HAP-1 (cell line): ENCODE results near the gene LEP.

Source experiments
- DNase-seq, 2 experiments: peaks; one replicate each; pipeline ENCODE4 v3.0.0-alpha.2; 2016 to 2020; ENCODE audit warnings: low spot score in 2 of 2
- H3K27me3 ChIP-seq: fragments of 250-450 bp; sonication (Bioruptor Pico); 2 replicates; pipeline ENCODE4 v1.5.1; 2020; ENCODE audit warnings: low read depth, mild to moderate bottlenecking, moderate library complexity
- H3K36me3 ChIP-seq: fragments of 250-450 bp; sonication (Bioruptor Pico); replicated peaks from 2 replicates; pipeline ENCODE4 v1.5.1; 2020; ENCODE audit warnings: mild to moderate bottlenecking
- H3K4me1 ChIP-seq: fragments of 250-450 bp; sonication (Bioruptor Pico); 2 replicates; pipeline ENCODE4 v1.5.1; 2020; ENCODE audit warnings: mild to moderate bottlenecking
- H3K4me3 ChIP-seq: fragments of 250-450 bp; sonication (Bioruptor Pico); 2 replicates; pipeline ENCODE4 v1.5.1; 2020; ENCODE audit warnings: mild to moderate bottlenecking, moderate library complexity
- H3K9me3 ChIP-seq: fragments of 250-450 bp; sonication (Bioruptor Pico); 2 replicates; pipeline ENCODE4 v1.5.1; 2020; ENCODE audit warnings: mild to moderate bottlenecking, moderate library complexity
- in situ Hi-C: fragments of 300-500 bp; cut with MboI; formaldehyde crosslinking; loops from 3 replicates; pipeline ENCODE4 v1.14.3; 2020; ENCODE audit warnings: low sequenced_read_pairs, inconsistent platforms, mixed read lengths

Gene LEP

GRCh38 chr7:128240696-128241386 lies at the start of gene LEP:
Gene LEP, plus strand, starts transcription at chr7:128241278. Its CDS starts 10,741 bp downstream, at chr7:128252019.
- Histone ChIP-seq H3K4me1 (no peaks in the 10 kb centered on the region), H3K4me3 (no peak within 1 kb of the TSS), H3K9me3 (no peaks in the 10 kb centered on the region), H3K27me3 (0 out of 2 replicates have a peak, but pooled peaks cover 2% of the 10 kb centered on the region), H3K36me3 (no peaks in the 10 kb centered on the region)
- in situ Hi-C loops: no loop called here
- no peak for DNase-seq

DNA sequence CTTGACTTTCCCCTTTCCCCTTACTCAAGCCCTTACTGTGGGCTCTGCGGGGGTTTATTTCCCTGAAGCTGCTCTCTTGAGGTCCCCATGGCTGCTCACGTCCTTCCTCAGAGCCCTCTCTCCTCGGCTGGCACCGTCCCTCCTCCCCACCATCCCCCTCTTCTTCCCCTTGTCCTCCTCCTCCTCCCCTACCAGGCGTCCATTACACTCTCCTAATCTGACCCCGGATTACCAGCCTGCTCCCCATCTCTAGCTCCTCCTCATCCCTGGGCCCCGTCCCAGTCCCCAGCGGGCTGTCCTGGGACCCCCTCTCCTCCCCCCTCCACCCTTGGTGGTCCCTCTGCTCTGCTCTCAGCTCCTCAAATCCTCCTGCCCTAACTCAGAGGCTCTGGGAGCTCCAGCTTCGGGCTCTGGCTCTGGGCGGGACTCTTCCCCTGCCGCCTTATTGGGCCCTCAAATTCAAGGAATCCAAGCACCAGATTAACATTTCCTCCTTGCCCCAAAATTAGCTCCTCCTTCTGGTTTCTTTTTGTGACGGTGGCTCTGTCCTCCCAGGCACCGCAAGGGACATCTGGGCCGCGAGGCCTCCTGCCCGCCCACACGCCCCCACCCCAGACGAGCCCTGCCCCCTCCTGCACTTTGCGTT lies 48.5 kb upstream of the LEP start:
- H3K4me3 ChIP-seq: no peak overlapping the region
- in situ Hi-C loops: no loop called here
- H3K9me3 ChIP-seq: peaks cover 5% of the 10 kb centered on the region; the same call in 1 of the 2 replicates
- DNase-seq: no peak
- H3K36me3 ChIP-seq: no peaks in the 10 kb centered on the region
- no peaks in the 10 kb centered on the region for H3K4me1 ChIP-seq
- H3K27me3 ChIP-seq: peaks cover 7% of the 10 kb centered on the region; the same call in 1 of the 2 replicates

GRCh38 chr7:128194533-128195282 lies 46.4 kb upstream of the LEP start:
- DNase-seq: no peak
- no peaks in the 10 kb centered on the region for H3K36me3 ChIP-seq
- peaks cover 5% of the 10 kb centered on the region; the same call in 1 of the 2 replicates for H3K9me3 ChIP-seq
- H3K27me3 ChIP-seq: peaks cover 5% of the 10 kb centered on the region; the same call in 1 of the 2 replicates
- no peaks in the 10 kb centered on the region for H3K4me1 ChIP-seq
- no peak overlapping the region for H3K4me3 ChIP-seq
- in situ Hi-C loops: no loop called here

- in situ Hi-C loops: no loop called here
- H3K27me3 ChIP-seq: peaks cover 16% of the 10 kb centered on the region
- H3K4me1 ChIP-seq: no peaks in the 10 kb centered on the region
- H3K4me3 ChIP-seq: no peak overlapping the region
- H3K9me3 ChIP-seq: peaks cover 5% of the 10 kb centered on the region; the same call in 1 of the 2 replicates
- H3K36me3 ChIP-seq: no peaks in the 10 kb centered on the region
- no peak for DNase-seq
Measured at GRCh38 chr7:128197589-128197988, 43.5 kb upstream of the LEP start.

DNA sequence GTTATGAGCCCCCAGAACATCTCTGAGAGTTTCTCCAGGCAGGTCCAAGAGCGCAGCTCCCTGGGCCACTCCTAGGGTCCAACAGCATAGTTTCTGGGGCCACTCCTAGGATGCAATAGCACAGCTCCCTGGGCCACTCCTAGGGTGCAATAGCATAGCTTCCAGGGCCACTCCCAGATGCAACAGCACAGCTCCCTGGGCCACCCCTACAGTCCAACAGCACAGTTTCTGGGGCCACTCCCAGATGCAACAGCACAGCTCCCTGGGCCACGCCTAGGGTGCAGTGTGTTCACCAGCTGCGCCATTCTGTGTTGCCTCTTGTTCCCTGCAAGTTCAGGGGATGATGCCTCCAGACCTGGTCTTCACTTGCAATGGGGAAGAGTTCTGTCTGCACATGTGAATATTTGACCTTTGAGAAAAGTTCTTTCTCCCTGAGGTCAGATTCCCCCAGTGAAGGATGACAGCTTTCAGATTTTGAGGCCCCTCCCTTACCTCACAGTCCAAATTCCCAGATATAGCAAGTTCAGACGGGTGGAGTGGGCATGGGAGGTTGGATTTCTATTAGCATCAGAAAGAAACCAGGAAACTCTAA lies 43.0 kb upstream of the LEP start:
- no peak for DNase-seq
- no peaks in the 10 kb centered on the region for H3K36me3 ChIP-seq
- peaks cover 5% of the 10 kb centered on the region; the same call in 1 of the 2 replicates for H3K9me3 ChIP-seq
- H3K4me3 ChIP-seq: no peak overlapping the region
- in situ Hi-C loops: no loop called here
- H3K27me3 ChIP-seq: peaks cover 16% of the 10 kb centered on the region
- H3K4me1 ChIP-seq: no peaks in the 10 kb centered on the region

DNA sequence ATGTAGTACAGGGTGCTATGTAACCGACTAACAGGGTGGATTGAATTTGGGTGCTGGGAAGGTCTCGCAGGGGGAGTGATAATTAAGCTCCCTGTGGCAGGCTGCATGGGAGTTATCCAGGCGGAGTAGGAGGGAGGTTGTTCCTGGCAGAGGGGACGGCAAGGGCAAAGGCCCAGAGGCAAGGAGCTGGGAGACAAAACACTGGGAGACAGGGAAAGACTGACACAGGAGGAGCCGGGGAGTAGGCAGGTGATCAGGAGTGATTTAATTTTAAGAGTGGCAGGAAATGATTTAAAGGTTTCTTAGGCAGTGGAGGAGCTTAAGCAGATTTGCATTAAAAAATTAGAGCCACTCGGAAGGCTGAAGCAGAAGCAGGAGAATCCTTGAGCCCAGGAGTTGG lies 40.7 kb upstream of the LEP start:
- Histone ChIP-seq H3K9me3 (no peaks in the 10 kb centered on the region), H3K4me3 (no peak overlapping the region), H3K4me1 (no peaks in the 10 kb centered on the region), H3K27me3 (peaks cover 15% of the 10 kb centered on the region), H3K36me3 (no peaks in the 10 kb centered on the region)
- in situ Hi-C loops: loop anchor here (10.0 kb wide), 1 partner anchor 486 kb away; no protein-coding TSS in a partner anchor
- no peak for DNase-seq

- in situ Hi-C loops: loop anchor here (10.0 kb wide), 1 partner anchor 486 kb away; no protein-coding TSS in a partner anchor
- peak overlapping the region; percentile 10; the same call in 1 of the 2 replicates for H3K4me3 ChIP-seq
- H3K4me1 ChIP-seq: no peaks in the 10 kb centered on the region
- DNase-seq: peak in 1 of 2 experiments; percentile 55
- H3K36me3 ChIP-seq: no peaks in the 10 kb centered on the region
- H3K27me3 ChIP-seq: peaks cover 15% of the 10 kb centered on the region
- H3K9me3 ChIP-seq: no peaks in the 10 kb centered on the region
Measured at GRCh38 chr7:128201067-128201689, 39.9 kb upstream of the LEP start.

DNA sequence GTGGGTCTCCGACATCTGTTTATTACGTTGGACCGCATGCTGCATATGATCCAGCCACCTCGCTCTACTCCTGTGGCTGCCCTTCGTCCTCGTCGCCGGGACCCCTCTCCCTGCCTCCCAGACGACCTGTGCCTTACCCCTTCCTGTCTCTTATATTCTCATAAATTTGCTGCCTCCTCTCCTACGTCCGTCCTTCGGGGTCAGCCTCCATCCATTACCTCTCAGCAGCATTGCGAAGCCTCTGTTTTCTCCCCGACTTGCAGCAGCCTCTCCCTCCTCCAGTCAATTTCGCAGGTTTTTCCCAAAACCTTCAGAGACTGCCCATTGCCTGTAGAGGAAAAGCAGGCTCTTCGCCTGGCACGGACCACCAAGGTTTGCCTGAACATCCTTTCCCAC lies 39.4 kb upstream of the LEP start:
- Histone ChIP-seq H3K4me1 (no peaks in the 10 kb centered on the region), H3K27me3 (peaks cover 15% of the 10 kb centered on the region), H3K9me3 (no peaks in the 10 kb centered on the region), H3K36me3 (no peaks in the 10 kb centered on the region), H3K4me3 (no peak overlapping the region)
- in situ Hi-C loops: loop anchor here (10.0 kb wide), 1 partner anchor 487 kb away; no protein-coding TSS in a partner anchor
- no peak for DNase-seq

GRCh38 chr7:128202287-128202957 lies 38.7 kb upstream of the LEP start:
- H3K27me3 ChIP-seq: peaks cover 15% of the 10 kb centered on the region
- in situ Hi-C loops: loop anchor here (10.0 kb wide), 1 partner anchor 488 kb away; no protein-coding TSS in a partner anchor
- no peak for DNase-seq

DNA sequence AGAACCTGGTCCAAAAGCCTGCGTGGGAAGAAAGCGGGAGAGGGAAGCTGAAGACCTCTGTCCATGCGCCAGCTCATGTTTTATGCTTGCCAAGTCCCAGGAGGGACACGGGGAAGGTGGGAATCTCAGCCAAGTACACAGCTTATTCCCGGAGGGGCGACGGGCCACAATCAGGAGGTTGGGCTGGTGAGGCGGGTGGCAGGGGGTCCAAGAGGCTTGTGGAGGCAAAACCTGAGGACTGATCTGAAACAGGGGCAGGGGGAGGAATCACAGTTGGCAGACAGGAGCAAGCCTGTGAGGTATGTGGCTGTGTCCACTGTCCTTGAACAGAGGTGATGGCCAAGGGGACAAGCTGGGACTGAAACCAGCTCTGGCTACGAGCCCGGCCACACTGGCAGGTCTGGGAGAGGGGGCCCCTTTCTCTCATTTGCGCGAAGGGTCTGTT lies 38.0 kb upstream of the LEP start:
- H3K4me3 ChIP-seq: no peak overlapping the region
- H3K9me3 ChIP-seq: no peaks in the 10 kb centered on the region
- in situ Hi-C loops: loop anchor here (10.0 kb wide), 1 partner anchor 488 kb away; no protein-coding TSS in a partner anchor
- H3K4me1 ChIP-seq: no peaks in the 10 kb centered on the region
- H3K27me3 ChIP-seq: peaks cover 15% of the 10 kb centered on the region
- DNase-seq: no peak
- no peaks in the 10 kb centered on the region for H3K36me3 ChIP-seq

More at GRCh38 chr7:128202287-128202957, 38.7 kb upstream of the LEP start:
- Histone ChIP-seq H3K36me3 (no peaks in the 10 kb centered on the region), H3K4me3 (no peak overlapping the region), H3K9me3 (no peaks in the 10 kb centered on the region), H3K4me1 (no peaks in the 10 kb centered on the region)

DNA sequence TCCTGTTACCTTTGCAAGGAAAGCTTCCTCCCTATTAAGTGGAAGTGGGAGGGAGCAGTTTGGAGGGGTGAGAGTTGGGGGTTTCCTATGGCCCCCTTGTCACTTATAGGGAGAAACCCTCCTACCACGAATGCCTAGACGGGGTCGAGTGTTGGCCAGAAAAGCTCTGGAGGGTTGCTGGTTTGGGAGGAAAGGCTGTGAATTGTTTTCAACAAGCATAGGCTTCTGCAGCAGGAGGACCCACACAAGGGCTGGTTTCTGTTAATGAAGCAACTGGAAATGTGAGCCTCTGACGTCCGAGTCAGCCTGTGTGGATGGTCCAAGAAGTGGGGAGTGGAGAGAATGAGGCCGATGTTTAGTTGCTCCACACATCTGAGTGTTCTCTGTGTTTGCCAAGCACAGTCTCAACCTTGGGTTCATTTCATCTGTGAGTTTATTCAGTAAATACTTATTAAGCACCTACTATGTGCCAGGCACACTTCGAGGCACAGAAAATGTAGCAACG lies 37.3 kb upstream of the LEP start:
- Histone ChIP-seq H3K27me3 (peaks cover 15% of the 10 kb centered on the region), H3K36me3 (no peaks in the 10 kb centered on the region), H3K9me3 (no peaks in the 10 kb centered on the region), H3K4me1 (no peaks in the 10 kb centered on the region), H3K4me3 (no peak overlapping the region)
- DNase-seq: no peak
- in situ Hi-C loops: loop anchor here (10.0 kb wide), 1 partner anchor 489 kb away; no protein-coding TSS in a partner anchor

GRCh38 chr7:128204455-128204854 lies 36.6 kb upstream of the LEP start:
- Histone ChIP-seq H3K4me3 (no peak overlapping the region), H3K27me3 (peaks cover 15% of the 10 kb centered on the region), H3K36me3 (no peaks in the 10 kb centered on the region), H3K9me3 (no peaks in the 10 kb centered on the region), H3K4me1 (no peaks in the 10 kb centered on the region)
- DNase-seq: no peak
- in situ Hi-C loops: loop anchor here (10.0 kb wide), 1 partner anchor 490 kb away; no protein-coding TSS in a partner anchor
